A549 (cell line): ENCODE data around the gene AMOT. TPM values are rescaled to one million over a fixed set of nuclear protein-coding genes. Genes with fewer than 3 reads are reported as not detected.

Experiments used
- ATAC-seq, 2 experiments: fragments of 200-7000 bp in 1 of 2; fragments of >200 bp in 1 of 2; cut with Nextera tagmentation in 1 of 2; cut with Tn5 transposase in 1 of 2; 3 replicates each; pipeline versions ENCODE4 v1.8.0 to v1.9.1; 2018 to 2020; ENCODE audit warnings: mild to moderate bottlenecking in 1 of 2, moderate library complexity in 1 of 2
- CTCF ChIA-PET: fragments of 300-600 bp; sonication (Branson Sonifier 250); formaldehyde crosslinking; extraction: SDS; loops from one replicate; lab custom pipeline; 2021; ENCODE audit warnings: antibody characterized with exemption, inconsistent platforms; lab: Yijun Ruan, JAX
- POLR2A ChIA-PET: fragments of 350-600 bp; formaldehyde crosslinking; extraction: SDS; loops from one replicate; lab custom pipeline; 2021; ENCODE audit warnings: antibody characterized with exemption, inconsistent platforms; lab: Yijun Ruan, JAX
- DNase-seq, 2 experiments: peaks; one replicate each; pipeline versions ENCODE4 v3.0.0 to v3.0.0-alpha.2; 2011 to 2016; ENCODE audit warnings: low read depth in 1 of 2, low spot score in 1 of 2
- FAIRE-seq: peaks from 2 replicates; lab custom pipeline; 2011; peaks lifted over from hg19 to GRCh38; lab: Jason Lieb, UNC
- H3K27ac ChIP-seq, 2 experiments: fragments of >200 bp; sonication (Bioruptor Twin); formaldehyde crosslinking; 3 replicates each; pipeline ENCODE4 v1.5.1; 2016 to 2017
- H3K4me1 ChIP-seq: fragments of >200 bp; sonication (Bioruptor Twin); formaldehyde crosslinking; 3 replicates; pipeline ENCODE4 v1.6.1; 2016
- H3K4me2 ChIP-seq: fragments of >200 bp; sonication (Bioruptor Twin); formaldehyde crosslinking; 3 replicates; pipeline ENCODE4 v1.6.1; 2016
- H3K4me3 ChIP-seq: fragments of >200 bp; sonication (Bioruptor Twin); formaldehyde crosslinking; 3 replicates; pipeline ENCODE4 v1.5.1; 2016
- H3K9me3 ChIP-seq: fragments of >200 bp; sonication (Bioruptor Twin); formaldehyde crosslinking; 3 replicates; pipeline ENCODE4 v1.6.1; 2016
- ATOH8 ChIP-seq: fragments of 250-450 bp; sonication (Bioruptor Pico); IDR thresholded peaks from 2 replicates; pipeline ENCODE4 v1.5.0; 2020; ENCODE audit warnings: low read depth, mild to moderate bottlenecking, moderate library complexity
- BCL3 ChIP-seq: fragments of >200 bp; sonication (Bioruptor Twin); formaldehyde crosslinking; IDR thresholded peaks from 3 replicates; pipeline ENCODE4 v1.6.1; 2016
- BHLHE40 ChIP-seq: IDR thresholded peaks from 2 replicates; pipeline ENCODE4 v1.6.1; 2012; ENCODE audit warnings: low read depth, low read length, inconsistent platforms
- CHD2 ChIP-seq: fragments of 150-350 bp; IDR thresholded peaks from 2 replicates; pipeline ENCODE4 v1.6.1; 2014; ENCODE audit warnings: low read length; ENCODE audit not compliant: partially characterized antibody
- E2F6 ChIP-seq: IDR thresholded peaks from 2 replicates; pipeline ENCODE4 v1.6.1; 2012; ENCODE audit warnings: low read depth, borderline replicate concordance
- EHF ChIP-seq: fragments of 250-450 bp; sonication (Bioruptor Pico); IDR thresholded peaks from 2 replicates; pipeline ENCODE4 v1.5.0; 2020; ENCODE audit warnings: mild to moderate bottlenecking
- EP300 ChIP-seq, 2 experiments: fragments of >200 bp; sonication (Bioruptor Twin); formaldehyde crosslinking; IDR thresholded peaks; 2 replicates in 1 of 2; 3 replicates in 1 of 2; pipeline ENCODE4 v1.6.1; 2016 to 2017
- FOXS1 ChIP-seq: fragments of 250-450 bp; sonication (Bioruptor Pico); IDR thresholded peaks from 2 replicates; pipeline ENCODE4 v1.5.0; 2020; ENCODE audit warnings: mild to moderate bottlenecking, moderate library complexity
- GATA3 ChIP-seq: IDR thresholded peaks from 2 replicates; pipeline ENCODE4 v1.6.1; 2012; ENCODE audit warnings: borderline replicate concordance
- JUN ChIP-seq, 2 experiments: fragments of >200 bp; sonication (Bioruptor Twin); formaldehyde crosslinking; IDR thresholded peaks; 2 replicates in 1 of 2; 3 replicates in 1 of 2; pipeline ENCODE4 v1.6.1; 2016 to 2017
- MAZ ChIP-seq: fragments of 150-350 bp; IDR thresholded peaks from 2 replicates; pipeline ENCODE4 v1.6.1; 2014; ENCODE audit warnings: antibody characterized with exemption, low read depth, low read length, borderline replicate concordance
- POLR2AphosphoS2 ChIP-seq: conservative IDR thresholded peaks from 2 replicates; pipeline ENCODE4 v1.6.1; 2012; ENCODE audit warnings: low read length, improper control_type of control experiment, inconsistent platforms
- RCOR1 ChIP-seq: fragments of 150-350 bp; IDR thresholded peaks from 2 replicates; pipeline ENCODE4 v1.6.1; 2014; ENCODE audit warnings: antibody characterized with exemption, low read length, low read depth
- REST ChIP-seq: fragments of 200-600 bp; sonication (generic); IDR thresholded peaks from 2 replicates; pipeline ENCODE4 v1.6.1; 2016; ENCODE audit warnings: antibody characterized with exemption, mild to moderate bottlenecking, moderate library complexity
- RNF2 ChIP-seq: fragments of 200-600 bp; sonication (generic); IDR thresholded peaks from 2 replicates; pipeline ENCODE4 v1.6.1; 2016; ENCODE audit warnings: low read depth, mild to moderate bottlenecking, antibody characterized with exemption, moderate library complexity, borderline replicate concordance
- ZFP36 ChIP-seq: fragments of 450-650 bp; IDR thresholded peaks from 2 replicates; pipeline ENCODE4 v1.6.1; 2014; ENCODE audit warnings: borderline replicate concordance; ENCODE audit not compliant: partially characterized antibody
- ZNF302 ChIP-seq: fragments of 250-450 bp; sonication (Bioruptor Pico); IDR thresholded peaks from 2 replicates; pipeline ENCODE4 v1.9.0; 2021; ENCODE audit warnings: inconsistent platforms, mild to moderate bottlenecking, moderate library complexity
- WGBS: methylation state at CpG from one replicate; pipeline ENCODE4 v1.1.6; 2017; ENCODE audit errors: missing lambda C conversion rate; 5-methylcytosine and 5-hydroxymethylcytosine counted together
- polyA plus RNA-seq, 4 experiments: library from polyadenylated mRNA; depleted of rRNA in 3 of 4; stranded (reverse); fragments of >200 nt; fragmentation: RNase III in 1 of 4; extraction: RNeasy Plus Mini Kit Qiagen cat#74134 plus additional on column Dnase treatment in 1 of 4; gene quantifications; 2 replicates in 3 of 4; 3 replicates in 1 of 4; pipeline ENCODE4 v1.2.3, GENCODE V29; 2011 to 2017

AMOT gene
- polyA plus RNA-seq, 2 of the 4 experiments (the other 2 are of a cell fraction), result 0.03 to 0.05 TPM

- TF ChIP-seq ZFP36 (no peak), ATOH8 (no peak), BCL3 (no peak), BHLHE40 (no peak), EP300 (IDR thresholded peaks at IDR 0.05) (no peak), RCOR1 (no peak), CHD2 (no peak), FOXS1 (CRISPR knock-in tag) (no peak), GATA3 (no peak), EHF (CRISPR knock-in tag) (no peak), REST (no peak), ZNF302 (CRISPR knock-in tag) (no peak)
- ATAC-seq (no peak), FAIRE-seq (no peak), DNase-seq (no peak)
- ChIA-PET CTCF (no interaction called here), POLR2A (no interaction called here)
- no peaks in the 10 kb centered on the region for H3K9me3 ChIP-seq
- no peaks in the 10 kb centered on the region for H3K4me1 ChIP-seq
- H3K27ac ChIP-seq, result no peak overlapping the region
- no peak overlapping the region for H3K4me2 ChIP-seq
- no peak overlapping the region for H3K4me3 ChIP-seq
- WGBS, result no CpG with 5 or more reads among the region's 2 CpGs
These were observed 21.5 kb downstream of the AMOT start for GRCh38 chrX:112819008-112819640.

- Histone ChIP-seq H3K9me3 (no peaks in the 10 kb centered on the region), H3K4me3 (no peak overlapping the region), H3K27ac (no peak overlapping the region), H3K4me1 (no peaks in the 10 kb centered on the region), H3K4me2 (no peak overlapping the region)
- TF ChIP-seq RNF2 (no peak), MAZ (no peak)
- DNase-seq, result no peak
- FAIRE-seq, result no peak
- CTCF ChIA-PET, result no interaction called here
- 27% methylated on average over 10 of the region's 11 CpGs for WGBS
- ATAC-seq, result no peak
- POLR2A ChIA-PET, result no interaction called here
These were observed 22.3 kb downstream of the AMOT start for GRCh38 chrX:112818114-112819007.

- whole genome bisulfite sequencing, result 0% methylated on average over 2 of the region's 2 CpGs
- POLR2A ChIA-PET, result no interaction called here
- Histone ChIP-seq H3K4me1 (no peaks in the 10 kb centered on the region), H3K9me3 (no peaks in the 10 kb centered on the region), H3K27ac (no peak overlapping the region), H3K4me2 (no peak overlapping the region), H3K4me3 (no peak overlapping the region)
- ATAC-seq (no peak), DNase-seq (no peak), FAIRE-seq (no peak)
- CTCF ChIA-PET, result no interaction called here
- TF ChIP-seq JUN (IDR thresholded peaks at IDR 0.05) (no peak), E2F6 (no peak), EHF (CRISPR knock-in tag) (no peak), POLR2AphosphoS2 (no peak)
- TF ChIP-seq, all 56 proteins: peak for 0
These were observed 23.7 kb downstream of the AMOT start for GRCh38 chrX:112816908-112817307.
